Transverse colon (tissue), 4 donors: ENCODE data around the gene SP110.

Source experiments
- CTCF ChIP-seq, 5 experiments: fragments of 200-600 bp in 3 of 5; fragments of 450-650 bp in 2 of 5; sonication (generic) in 3 of 5; IDR thresholded peaks; 1 replicate in 2 of 5; 2 replicates in 3 of 5; pipeline ENCODE4 v1.5.1; 2016 to 2017; ENCODE audit warnings: antibody characterized with exemption in 5 of 5, inconsistent platforms in 3 of 5, mild to moderate bottlenecking in 2 of 5, moderate library complexity in 1 of 5
- EP300 ChIP-seq: sonication (generic); formaldehyde crosslinking; IDR thresholded peaks from one replicate; pipeline ENCODE4 v1.6.1; 2017; ENCODE audit warnings: antibody characterized with exemption, low read depth
- POLR2AphosphoS5 ChIP-seq, 3 donors: sonication (generic); formaldehyde crosslinking; IDR thresholded peaks; one replicate each; pipeline ENCODE4 v1.6.1; 2016; ENCODE audit warnings: antibody characterized with exemption in 3 of 3

DNA sequence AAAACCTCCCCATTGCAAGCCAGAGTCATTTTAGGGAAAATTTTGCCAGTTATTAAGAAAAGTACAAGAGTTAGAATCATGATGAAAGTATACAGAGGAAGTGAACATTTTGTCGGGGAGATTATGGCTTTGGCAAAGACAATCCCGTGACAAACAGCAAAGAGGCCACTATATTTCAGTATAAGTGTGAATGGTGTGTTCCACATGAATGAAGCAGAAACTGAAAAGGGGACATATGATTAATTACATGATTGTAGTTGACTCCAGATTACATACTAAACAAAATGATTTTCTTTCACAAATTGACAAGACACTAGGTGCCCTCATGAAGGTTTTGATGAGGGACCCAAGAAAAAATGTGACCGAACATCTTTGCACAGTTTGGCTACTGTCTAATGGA, 47.8 kb upstream of the SP110 start:
- no peak for TF ChIP-seq CTCF (IDR thresholded peaks at IDR 0.05)
- no peak for TF ChIP-seq EP300
- TF ChIP-seq POLR2AphosphoS5 (IDR thresholded peaks at IDR 0.05): no peak
